Measurements from ENCODE around the gene IQSEC2. TPM values are rescaled to one million over a fixed set of nuclear protein-coding genes. Genes with fewer than 3 reads are reported as not detected.

Gene IQSEC2
- total RNA-seq, 4 donors from 2014 or later = 20.4 to 31.8 (median 28.0) TPM

GRCh38 chrX:53257166-53257565, 24.2 kb downstream of the IQSEC2 start:
- Histone ChIP-seq H3K36me3 (peaks cover 0 to 9% (median 0%) of the 10 kb centered on the region in 3 donors), H3K9me3 (no peaks in the 10 kb centered on the region), H3K27me3 (peaks cover 0 to 7% of the 10 kb centered on the region in 2 donors), H3K27ac (no peak overlapping the region), H3K4me1 (no peaks in the 10 kb centered on the region), H3K4me3 (no peak overlapping the region)
- DNase-seq (ENCODE audit: low spot score in 2 of 2) = no peak
- 70 to 78% methylated on average over 12 to 13 of the region's 13 CpGs for WGBS, 2 donors
- no peak for TF ChIP-seq CTCF (IDR thresholded peaks at IDR 0.05)

GRCh38 chrX:53256446-53257041, 24.8 kb downstream of the IQSEC2 start:
- peaks cover 0 to 9% (median 0%) of the 10 kb centered on the region in 3 donors for H3K36me3 ChIP-seq
- DNase-seq (ENCODE audit: low spot score in 2 of 2) = no peak
- no peaks in the 10 kb centered on the region for H3K9me3 ChIP-seq
- H3K4me3 ChIP-seq = no peak overlapping the region
- no peaks in the 10 kb centered on the region for H3K4me1 ChIP-seq
- H3K27ac ChIP-seq = no peak overlapping the region
- WGBS, 2 donors = 41 to 51% methylated on average over 7 to 17 of the region's 17 CpGs
- TF ChIP-seq CTCF (IDR thresholded peaks at IDR 0.05) (no peak), POLR2A (IDR thresholded peaks at IDR 0.05) (no peak), EP300 (IDR thresholded peaks at IDR 0.05) (no peak)
- peaks cover 0 to 7% of the 10 kb centered on the region in 2 donors for H3K27me3 ChIP-seq

- DNase-seq (ENCODE audit: low spot score in 2 of 2) = no peak
Observed at GRCh38 chrX:53255738-53256191, 25.6 kb downstream of the IQSEC2 start.

GRCh38 chrX:53254570-53255461, 26.6 kb downstream of the IQSEC2 start:
- WGBS, 2 donors = 85 to 90% methylated on average over 17 to 22 of the region's 22 CpGs
- DNase-seq (ENCODE audit: low spot score in 2 of 2) = no peak

More at GRCh38 chrX:53255738-53256191, 25.6 kb downstream of the IQSEC2 start:
- Histone ChIP-seq H3K9me3 (no peaks in the 10 kb centered on the region), H3K27me3 (peaks cover 0 to 7% of the 10 kb centered on the region in 2 donors), H3K36me3 (peaks cover 0 to 15% (median 0%) of the 10 kb centered on the region in 3 donors), H3K4me3 (no peak overlapping the region), H3K4me1 (no peaks in the 10 kb centered on the region), H3K27ac (no peak overlapping the region)
- TF ChIP-seq CTCF (IDR thresholded peaks at IDR 0.05) (no peak), POLR2A (IDR thresholded peaks at IDR 0.05) (no peak), EP300 (IDR thresholded peaks at IDR 0.05) (no peak)
- WGBS, 2 donors = 76 to 79% methylated on average over 9 of the region's 9 CpGs

More at GRCh38 chrX:53254570-53255461, 26.6 kb downstream of the IQSEC2 start:
- H3K4me1 ChIP-seq = no peaks in the 10 kb centered on the region
- H3K27me3 ChIP-seq = peaks cover 0 to 7% of the 10 kb centered on the region in 2 donors
- H3K9me3 ChIP-seq = no peaks in the 10 kb centered on the region
- H3K4me3 ChIP-seq = no peak overlapping the region
- no peak overlapping the region for H3K27ac ChIP-seq
- H3K36me3 ChIP-seq = peaks cover 0 to 25% (median 0%) of the 10 kb centered on the region in 3 donors
- no peak for TF ChIP-seq CTCF (IDR thresholded peaks at IDR 0.05)
- TF ChIP-seq POLR2A (IDR thresholded peaks at IDR 0.05) = no peak
